ENCODE measurements around the gene RAB5B. TPM values are rescaled to one million over a fixed set of nuclear protein-coding genes. Genes with fewer than 3 reads are reported as not detected.

The RAB5B gene
- total and polyA plus RNA-seq, 10 of the 15 experiments (the other 5 are each of a cell fraction or from before 2014, with no cell fraction given): 7.5 to 149 (median 37.8) TPM

- ATAC-seq (no peak), DNase-seq (ENCODE audit: low read depth, low spot score) (no peak), FAIRE-seq (no peak)
- ChIA-PET POLR2A (no interaction called here), RAD21 (ENCODE audit: unreplicated experiment) (no interaction called here), CTCF (interaction anchor here (0.8 to 2.2 kb wide), 4 partner anchors 10 to 48 kb away, joined by 3 to 19 read pairs (median 3); partner anchors contain the start of gene SUOX), SMC1A (ENCODE audit: uncharacterized antibody, unreplicated experiment) (interaction anchor here (1.2 to 2.2 kb wide), 3 partner anchors 8 to 19 kb away, joined by 3 to 6 read pairs (median 3); partner anchors contain the start of gene SUOX)
- H3K79me2 ChIP-seq (ENCODE audit: control insufficient read depth, insufficient read depth, low read length): peaks cover 35% of the 10 kb centered on the region
- H3K36me3 ChIP-seq (ENCODE audit: control insufficient read depth in 2 of 2, insufficient read depth in 2 of 2, low read length in 1 of 2): peaks cover 0 to 12% of the 10 kb centered on the region in 2 experiments; a peak in 3 of 4 replicates
- H3K27ac ChIP-seq (ENCODE audit: control insufficient read depth, insufficient read depth): no peak overlapping the region
- H2AFZ ChIP-seq (ENCODE audit: control insufficient read depth, low read depth, low read length): no peak overlapping the region
- no peaks in the 10 kb centered on the region for H3K27me3 ChIP-seq (replicated peaks in 1 of 2; ENCODE audit: control insufficient read depth in 2 of 2, insufficient read depth in 2 of 2, low read length in 1 of 2)
- no TSS peak for BruUV-seq (replicated peaks)
- in situ Hi-C loops (cut with MboI) (no loop called here), intact Hi-C loops (cut with micrococcal nuclease; ENCODE audit: unreplicated experiment) (no loop called here)
- no peak overlapping the region for H3K4me3 ChIP-seq
- peaks cover 16% of the 10 kb centered on the region for H3K4me1 ChIP-seq (ENCODE audit: control insufficient read depth, insufficient read depth, low read length)
- WGBS (ENCODE audit: insufficient coverage, insufficient replicate concordance, low lambda C conversion rate, missing lambda C conversion rate): 100% methylated on average over 7 of the region's 7 CpGs
- H3K9me3 ChIP-seq (replicated peaks; ENCODE audit: control insufficient read depth, insufficient read depth, low read length): no peaks in the 10 kb centered on the region
- TF ChIP-seq HDGF (IDR thresholded peaks at IDR 0.05): no peak
- H3K4me2 ChIP-seq (ENCODE audit: control insufficient read depth, insufficient read depth): no peak overlapping the region
- no peak overlapping the region for H3K9ac ChIP-seq (ENCODE audit: control insufficient read depth, insufficient read depth, low read length)
- H4K20me1 ChIP-seq (ENCODE audit: control insufficient read depth, insufficient read depth): no peaks in the 10 kb centered on the region
Observed at GRCh38 chr12:55978393-55978792, 4.5 kb downstream of the RAB5B start.

DNA sequence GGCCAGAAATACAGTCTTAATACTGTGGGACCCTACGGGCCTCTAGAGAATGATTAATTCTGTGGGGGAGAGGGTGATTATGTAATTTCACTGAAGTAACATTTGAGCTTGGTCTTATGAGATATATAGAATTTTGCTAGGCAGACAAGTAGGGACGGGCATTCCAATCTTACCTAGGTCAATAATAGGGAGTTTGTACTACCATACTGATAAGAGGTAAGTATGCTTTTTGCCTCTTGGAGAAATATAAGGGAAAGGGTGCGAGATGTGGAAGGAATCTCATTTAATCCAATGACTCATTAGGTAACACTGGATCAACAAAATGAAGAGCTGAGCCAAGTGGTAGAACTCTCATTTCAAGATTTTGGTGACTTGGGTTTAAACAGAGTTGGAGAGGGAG lies 5.2 kb downstream of the RAB5B start:
- intact Hi-C loops (cut with micrococcal nuclease; ENCODE audit: unreplicated experiment): no loop called here
- no peak for TF ChIP-seq ZNF217 (IDR thresholded peaks at IDR 0.05)
- no peak for TF ChIP-seq RFX5 (IDR thresholded peaks at IDR 0.05; ENCODE audit: low read depth, low read length)
- no peak for TF ChIP-seq SMAD1 (IDR thresholded peaks at IDR 0.05; ENCODE audit: low read depth, partially characterized antibody)
- TF ChIP-seq TAF1 (IDR thresholded peaks at IDR 0.05; ENCODE audit: borderline replicate concordance, low read depth, low read length): no peak
- no peak for TF ChIP-seq ZNF24 (IDR thresholded peaks at IDR 0.05)
- no peak for TF ChIP-seq SKIL (IDR thresholded peaks at IDR 0.05; ENCODE audit: low read depth, poor library complexity, severe bottlenecking)
- TF ChIP-seq POLR2A (IDR thresholded peaks at IDR 0.05; ENCODE audit: low read depth, low read length): no peak
- no peak for TF ChIP-seq HCFC1 (IDR thresholded peaks at IDR 0.05; ENCODE audit: low read length)
- TF ChIP-seq JUNB (IDR thresholded peaks at IDR 0.05): no peak
- no peak for TF ChIP-seq MEF2B (IDR thresholded peaks at IDR 0.05; ENCODE audit: partially characterized antibody, poor library complexity, severe bottlenecking)
- no peak for TF ChIP-seq BACH1 (IDR thresholded peaks at IDR 0.05; ENCODE audit: borderline replicate concordance)
- TF ChIP-seq BCLAF1 (IDR thresholded peaks at IDR 0.05): no peak

More for the DNA sequence above, 5.2 kb downstream of the RAB5B start:
- Histone ChIP-seq H3K27me3 (replicated peaks in 1 of 2; ENCODE audit: control insufficient read depth in 2 of 2, insufficient read depth in 2 of 2, low read length in 1 of 2) (no peaks in the 10 kb centered on the region), H3K4me1 (ENCODE audit: control insufficient read depth, insufficient read depth, low read length) (peaks cover 16% of the 10 kb centered on the region), H3K27ac (ENCODE audit: control insufficient read depth, insufficient read depth) (no peak overlapping the region), H3K4me3 (no peak overlapping the region), H3K9me3 (replicated peaks; ENCODE audit: control insufficient read depth, insufficient read depth, low read length) (no peaks in the 10 kb centered on the region), H3K4me2 (ENCODE audit: control insufficient read depth, insufficient read depth) (no peak overlapping the region), H3K9ac (ENCODE audit: control insufficient read depth, insufficient read depth, low read length) (no peak overlapping the region), H4K20me1 (ENCODE audit: control insufficient read depth, insufficient read depth) (no peaks in the 10 kb centered on the region), H3K36me3 (ENCODE audit: control insufficient read depth in 2 of 2, insufficient read depth in 2 of 2, low read length in 1 of 2) (peaks cover 0 to 12% of the 10 kb centered on the region in 2 experiments; a peak in 3 of 4 replicates), H3K79me2 (ENCODE audit: control insufficient read depth, insufficient read depth, low read length) (peaks cover 33% of the 10 kb centered on the region), H2AFZ (ENCODE audit: control insufficient read depth, low read depth, low read length) (no peak overlapping the region)
- in situ Hi-C loops (cut with MboI): no loop called here
- WGBS (ENCODE audit: insufficient coverage, insufficient replicate concordance, low lambda C conversion rate, missing lambda C conversion rate): 99% methylated on average over 3 of the region's 3 CpGs
- no peak for FAIRE-seq
- no peak for ATAC-seq
- RAD21 ChIA-PET (ENCODE audit: unreplicated experiment): no interaction called here
- DNase-seq (ENCODE audit: low read depth, low spot score): no peak
- no TSS peak for BruUV-seq (replicated peaks)
- SMC1A ChIA-PET (ENCODE audit: uncharacterized antibody, unreplicated experiment): no interaction called here
- POLR2A ChIA-PET: no interaction called here
- CTCF ChIA-PET: interaction anchor here (1.0 kb wide), 1 partner anchor 17 kb away, joined by 3 read pairs; no protein-coding TSS in a partner anchor
